Stomach (tissue), 9 donors: ENCODE measurements around the gene UGT3A2. TPM values are rescaled to one million over a fixed set of nuclear protein-coding genes. Genes with fewer than 3 reads are reported as not detected.

ENCODE experiments used
- DNase-seq, 2 donors: peaks; one replicate each; pipeline versions ENCODE4 v3.0.0 to v3.0.0-alpha.2; 2013 to 2019
- H3K27ac ChIP-seq, 5 donors: fragments of 200-600 bp in 4 of 5; sonication (generic) in 4 of 5; one replicate each; pipeline ENCODE4 v1.5.1; 2013 to 2019; ENCODE audit warnings: mild to moderate bottlenecking in 1 of 5, moderate library complexity in 1 of 5
- H3K27me3 ChIP-seq, 3 donors: fragments of 200-600 bp; sonication (generic); one replicate each; pipeline ENCODE4 v1.5.1; 2017 to 2019; ENCODE audit warnings: mixed run types in 1 of 3
- H3K36me3 ChIP-seq, 4 donors: fragments of 200-600 bp; sonication (generic); 1 replicate in 3 of 4; 2 replicates in 1 of 4; pipeline ENCODE4 v1.5.1; 2016 to 2019
- H3K4me1 ChIP-seq, 4 donors: fragments of 200-600 bp; sonication (generic); one replicate each; pipeline ENCODE4 v1.5.1; 2016 to 2019
- H3K4me3 ChIP-seq, 4 donors: fragments of 200-600 bp; sonication (generic) in 3 of 4; one replicate each; pipeline ENCODE4 v1.5.1; 2016 to 2019; ENCODE audit warnings: mild to moderate bottlenecking in 1 of 4
- H3K9me3 ChIP-seq, 4 donors: fragments of 200-600 bp; sonication (generic); one replicate each; pipeline ENCODE4 v1.5.1; 2016 to 2019
- CTCF ChIP-seq, 7 experiments: fragments of 450-650 bp in 4 of 7; fragments of 200-600 bp in 3 of 7; sonication (generic) in 3 of 7; IDR thresholded peaks; one replicate each; pipeline ENCODE4 v1.5.1; 2016 to 2019; ENCODE audit warnings: antibody characterized with exemption in 7 of 7, control low read depth in 2 of 7, mild to moderate bottlenecking in 1 of 7
- EP300 ChIP-seq: sonication (generic); formaldehyde crosslinking; IDR thresholded peaks from one replicate; pipeline ENCODE4 v1.6.1; 2017; ENCODE audit warnings: antibody characterized with exemption
- POLR2A ChIP-seq, 4 donors: fragments of 450-650 bp; IDR thresholded peaks; one replicate each; pipeline ENCODE4 v1.6.1; 2016; ENCODE audit warnings: antibody characterized with exemption in 4 of 4, control low read depth in 2 of 4, mild to moderate bottlenecking in 1 of 4, moderate library complexity in 1 of 4
- POLR2AphosphoS5 ChIP-seq, 3 donors: sonication (generic); formaldehyde crosslinking; IDR thresholded peaks; one replicate each; pipeline ENCODE4 v1.6.1; 2016; ENCODE audit warnings: antibody characterized with exemption in 3 of 3
- WGBS, 5 donors: extraction: QIAGEN DNeasy Blood & Tissue Kit in 3 of 5; methylation state at CpG; one replicate each; pipeline versions ENCODE4 v1.1.5 to v1.1.7; 2013 to 2018; 5-methylcytosine and 5-hydroxymethylcytosine counted together
- intact Hi-C: fragments of 100-400 bp; cut with DNase I; formaldehyde crosslinking; loops from one replicate; pipeline ENCODE4 v1.15.1; 2023; ENCODE audit warnings: low total_unique reads
- polyA plus RNA-seq, 3 donors: library from polyadenylated mRNA; stranded (reverse); fragments of 200-250 nt; gene quantifications; one replicate each; pipeline ENCODE4 v1.2.3, GENCODE V29; 2013
- total RNA-seq, 5 donors: library from RNA; depleted of rRNA; stranded (reverse); fragments of >200 nt; gene quantifications; one replicate each; pipeline versions ENCODE4 v1.1.0 to v1.2.3, GENCODE V29; 2014 to 2016
- donor health status: healthy with polysubstance abuse.
- donor health status: Bipolar disorder and iron deficiency.
- donor health status: healthy.

The UGT3A2 gene
- total and polyA plus RNA-seq, 8 donors, result 2.0 TPM; not detected in 7

GRCh38 chr5:36078430-36078829, 11.7 kb upstream of the UGT3A2 start:
- Histone ChIP-seq H3K27me3 (peaks cover 0 to 5% (median 0%) of the 10 kb centered on the region in 3 donors), H3K27ac (no peak overlapping the region), H3K4me1 (no peaks in the 10 kb centered on the region), H3K36me3 (no peaks in the 10 kb centered on the region), H3K9me3 (no peaks in the 10 kb centered on the region), H3K4me3 (no peak overlapping the region)
- TF ChIP-seq CTCF (IDR thresholded peaks at IDR 0.05), result no peak
- TF ChIP-seq EP300, result no peak
- TF ChIP-seq POLR2AphosphoS5 (IDR thresholded peaks at IDR 0.05), result no peak
- DNase-seq, result no peak
- 68 to 71% (median 69%) methylated on average over 10 of the region's 10 CpGs for WGBS, 5 donors
- intact Hi-C loops, result no loop called here

- Histone ChIP-seq H3K27me3 (peaks cover 0 to 5% (median 0%) of the 10 kb centered on the region in 3 donors), H3K27ac (no peak overlapping the region), H3K36me3 (no peaks in the 10 kb centered on the region), H3K4me3 (no peak overlapping the region), H3K9me3 (no peaks in the 10 kb centered on the region), H3K4me1 (peaks cover 0 to 8% (median 0%) of the 10 kb centered on the region in 4 donors)
- intact Hi-C loops, result no loop called here
- 33 to 67% (median 56%) methylated on average over 3 of the region's 3 CpGs for WGBS, 5 donors
- peak in 1 of 2 donors; percentile 19 for DNase-seq
- TF ChIP-seq CTCF (IDR thresholded peaks at IDR 0.05) (no peak), POLR2A (IDR thresholded peaks at IDR 0.05) (no peak), EP300 (no peak), POLR2AphosphoS5 (IDR thresholded peaks at IDR 0.05) (no peak)
Measured at GRCh38 chr5:36073595-36074216, 7.0 kb upstream of the UGT3A2 start.

DNA sequence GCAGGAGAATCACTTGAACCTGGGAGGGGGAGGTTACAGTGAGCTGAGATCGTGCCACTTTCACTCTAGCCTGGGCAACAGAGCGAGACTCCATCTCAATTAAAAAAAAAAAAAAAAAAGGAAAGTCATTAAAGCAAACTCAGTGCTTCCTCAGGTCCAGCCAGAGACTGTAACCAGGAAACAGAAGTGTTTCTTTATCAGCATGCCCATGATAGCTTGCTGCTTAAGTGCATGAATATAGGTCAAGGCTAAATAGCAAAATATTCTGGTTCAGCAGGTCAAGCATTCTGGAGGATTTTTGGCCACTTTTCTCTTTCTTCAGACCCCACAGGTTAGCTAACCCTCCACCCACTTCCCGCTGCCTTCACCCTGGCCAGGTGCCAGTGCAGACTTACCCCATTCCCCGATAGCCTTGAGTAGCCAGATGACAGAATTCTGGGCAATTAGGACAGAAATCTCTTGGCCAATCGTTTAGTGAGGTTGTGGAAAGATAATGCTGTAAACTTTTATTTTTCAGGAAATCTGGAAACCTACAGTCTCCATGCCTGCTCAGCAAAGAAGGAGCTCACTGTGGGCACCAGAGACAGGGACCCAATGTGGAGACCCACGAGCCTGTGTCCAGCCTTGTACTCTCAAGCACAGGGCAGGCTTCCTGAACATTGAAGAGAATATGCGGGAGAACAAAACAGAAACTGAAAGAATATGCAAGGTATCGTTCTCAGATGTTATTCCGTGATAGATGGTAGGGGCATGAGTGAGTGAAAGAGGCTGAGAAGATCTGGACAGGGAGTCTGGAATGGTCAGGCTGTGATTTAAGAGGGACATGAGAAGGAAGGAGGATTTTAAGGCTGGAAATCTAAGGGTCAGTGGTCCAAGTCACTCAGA, 4.2 kb upstream of the UGT3A2 start:
- TF ChIP-seq EP300, result no peak
- TF ChIP-seq POLR2A (IDR thresholded peaks at IDR 0.05), result no peak
- TF ChIP-seq CTCF (IDR thresholded peaks at IDR 0.05), result no peak
- TF ChIP-seq POLR2AphosphoS5 (IDR thresholded peaks at IDR 0.05), result no peak
- DNase-seq, result no peak
- intact Hi-C loops, result no loop called here
- Histone ChIP-seq H3K9me3 (no peaks in the 10 kb centered on the region), H3K27me3 (peaks cover 0 to 25% (median 13%) of the 10 kb centered on the region in 3 donors), H3K4me3 (peak overlapping the region; percentile 7 to 26 (median 16)), H3K36me3 (no peaks in the 10 kb centered on the region), H3K4me1 (peaks cover 0 to 13% (median 0%) of the 10 kb centered on the region in 4 donors), H3K27ac (no peak overlapping the region)
- 20 to 43% (median 37%) methylated on average over 9 of the region's 9 CpGs for WGBS, 5 donors

- Histone ChIP-seq H3K9me3 (no peaks in the 10 kb centered on the region), H3K27ac (no peak overlapping the region), H3K4me1 (peaks cover 0 to 13% (median 0%) of the 10 kb centered on the region in 4 donors), H3K4me3 (no peak overlapping the region), H3K27me3 (peaks cover 0 to 38% (median 13%) of the 10 kb centered on the region in 3 donors), H3K36me3 (no peaks in the 10 kb centered on the region)
- no peak for TF ChIP-seq POLR2A (IDR thresholded peaks at IDR 0.05)
- TF ChIP-seq CTCF (IDR thresholded peaks at IDR 0.05), result no peak
- TF ChIP-seq POLR2AphosphoS5 (IDR thresholded peaks at IDR 0.05), result no peak
- no peak for TF ChIP-seq EP300
- 87 to 98% (median 95%) methylated on average over 5 of the region's 5 CpGs for WGBS, 5 donors
- intact Hi-C loops, result no loop called here
- no peak for DNase-seq
Measured at GRCh38 chr5:36068751-36069281, 2.1 kb upstream of the UGT3A2 start.
